H1 (cell line): ENCODE measurements around the gene ADRM1. TPM values are rescaled to one million over a fixed set of nuclear protein-coding genes. Genes with fewer than 3 reads are reported as not detected.

Experiments
- CHD7 ChIP-seq: fragments of 300-600 bp; sonication (generic); IDR thresholded peaks from 2 replicates; pipeline ENCODE4 v1.7.1; 2012; ENCODE audit warnings: low read length, moderate library complexity, mild to moderate bottlenecking, inconsistent platforms; ENCODE audit not compliant: insufficient replicate concordance
- YY1 ChIP-seq: IDR thresholded peaks from 2 replicates; pipeline ENCODE4 v1.6.1; 2011; ENCODE audit warnings: low read depth, mild to moderate bottlenecking, low read length
- polyA plus RNA-seq, 7 experiments: library from polyadenylated mRNA; depleted of rRNA in 3 of 7; stranded (reverse) in 5 of 7; unstranded in 2 of 7; fragments of >200 nt in 5 of 7; fragments of 200-250 nt in 2 of 7; gene quantifications; 1 replicate in 5 of 7; 2 replicates in 1 of 7; 4 replicates in 1 of 7; pipeline versions ENCODE4 v1.2.1 to v1.2.3, GENCODE V29; 2011 to 2013; ENCODE audit warnings: missing spikeins in 2 of 7, mixed read lengths in 2 of 7
- total RNA-seq: library from RNA; stranded (reverse); fragmentation: NEBNext Ultra II Directional; extraction: Animal tissue kit (Norgen Biotek cat#: 25700); gene quantifications from 2 replicates; pipeline ENCODE4 v1.2.1, GENCODE V29; 2021

The ADRM1 gene
- total and polyA plus RNA-seq, 2 of the 8 experiments (the other 6 are each of a cell fraction or from before 2014, with no cell fraction given) = 126 to 214 TPM

GRCh38 chr20:62289898-62290297 is 12.9 kb upstream of the ADRM1 start (continued):
- TF ChIP-seq CHD7 (no peak), YY1 (no peak)
- TF ChIP-seq, all 59 proteins: peak for 0
